Testis (tissue), 2 donors: ENCODE measurements around the gene MTERF4.

Experiments
- CTCF ChIP-seq, 3 experiments: fragments of 450-650 bp in 2 of 3; fragments of 200-600 bp in 1 of 3; sonication (generic) in 1 of 3; IDR thresholded peaks; one replicate each; pipeline ENCODE4 v1.5.1; 2016 to 2019; ENCODE audit warnings: antibody characterized with exemption in 3 of 3, mild to moderate bottlenecking in 2 of 3, moderate library complexity in 1 of 3
- POLR2A ChIP-seq: fragments of 450-650 bp; IDR thresholded peaks from one replicate; pipeline ENCODE4 v1.6.1; 2017; ENCODE audit warnings: antibody characterized with exemption, mild to moderate bottlenecking, moderate library complexity

GRCh38 chr2:241146286-241146685, 44.2 kb upstream of the MTERF4 start:
- no peak for TF ChIP-seq CTCF (IDR thresholded peaks at IDR 0.05)
- TF ChIP-seq POLR2A = no peak
